Measurements from ENCODE around the gene TTC7B. TPM values are rescaled to one million over a fixed set of nuclear protein-coding genes. Genes with fewer than 3 reads are reported as not detected.

Gene TTC7B
- total and polyA plus RNA-seq, 2 of the 8 experiments (the other 6 are each of a cell fraction or from before 2014, with no cell fraction given), result 23.7 to 34.0 TPM

GRCh38 chr14:90489306-90489705 lies 326.9 kb downstream of the TTC7B start:
- H3K79me2 ChIP-seq (ENCODE audit: control insufficient read depth in 1 of 2, insufficient read depth in 2 of 2, low read length in 2 of 2), result no peaks in the 10 kb centered on the region
- H3K9ac ChIP-seq (replicated peaks in 1 of 4; ENCODE audit: extremely low read depth in 1 of 4, low read depth in 3 of 4, low read length in 3 of 4), result no peak overlapping the region
- H3K36me3 ChIP-seq (ENCODE audit: control insufficient read depth in 2 of 4, insufficient read depth in 4 of 4, low read length in 3 of 4), result no peaks in the 10 kb centered on the region
- ChIA-PET POLR2A (ENCODE audit: partially characterized antibody) (no interaction called here), CTCF (ENCODE audit: partially characterized antibody) (interaction anchor here (1.0 to 1.2 kb wide), 3 partner anchors 29 to 101 kb away, joined by 3 to 4 read pairs (median 3); no protein-coding TSS in a partner anchor)
- no peak overlapping the region for H3K4me3 ChIP-seq (ENCODE audit: extremely low read depth in 1 of 4, insufficient read depth in 2 of 4, low read depth in 3 of 4, low read length in 4 of 4)
- H2BK12ac ChIP-seq (ENCODE audit: low read depth, low read length), result no peak overlapping the region
- H4K20me1 ChIP-seq (replicated peaks in 1 of 2; ENCODE audit: control insufficient read depth in 1 of 2, insufficient read depth in 2 of 2, low read length in 2 of 2), result no peaks in the 10 kb centered on the region
- H2AK5ac ChIP-seq (ENCODE audit: low read depth, low read length), result no peak overlapping the region
- no peak overlapping the region for H2AFZ ChIP-seq (ENCODE audit: low read length)
- H4K5ac ChIP-seq (ENCODE audit: insufficient read length, low read depth, low read length), result no peak overlapping the region
- no peak overlapping the region for H2BK5ac ChIP-seq (ENCODE audit: low read depth, low read length)
- no peak overlapping the region for H3K4ac ChIP-seq (replicated peaks; ENCODE audit: insufficient read length, low read depth, low read length)
- no peak overlapping the region for H3K23ac ChIP-seq (ENCODE audit: insufficient read length)
- DNase-seq (ENCODE audit: low read depth in 1 of 2, low spot score in 2 of 2) (peak in 1 of 2 experiments; percentile 19), FAIRE-seq (no peak)
- no peak overlapping the region for H2BK15ac ChIP-seq (ENCODE audit: low read length)
- H3K4me2 ChIP-seq (ENCODE audit: insufficient read depth in 1 of 2, low read depth in 2 of 2, low read length in 2 of 2), result no peak overlapping the region
- no peak overlapping the region for H3K18ac ChIP-seq (ENCODE audit: extremely low read depth, low read length)
- no peak overlapping the region for H3K27ac ChIP-seq (ENCODE audit: low read depth, low read length)
- H3K79me1 ChIP-seq (ENCODE audit: low read depth, low read length), result no peaks in the 10 kb centered on the region
- H3K27me3 ChIP-seq (replicated peaks in 1 of 4; ENCODE audit: control insufficient read depth in 3 of 4, extremely low read depth in 1 of 4, insufficient read depth in 3 of 4, low read length in 3 of 4), result no peaks in the 10 kb centered on the region; a peak in 1 of 7 replicates
- no peak overlapping the region for H3K14ac ChIP-seq (ENCODE audit: insufficient read length)
- H3K4me1 ChIP-seq (replicated peaks in 1 of 4; ENCODE audit: control insufficient read depth in 3 of 4, insufficient read depth in 4 of 4, low read length in 3 of 4), result peaks cover 0 to 8% (median 5%) of the 10 kb centered on the region in 4 experiments; a peak in 6 of 7 replicates
- peaks cover 1% of the 10 kb centered on the region; the same call in 1 of the 2 replicates for H3K23me2 ChIP-seq (ENCODE audit: low read depth, low read length)
- H2BK120ac ChIP-seq (replicated peaks; ENCODE audit: low read depth, low read length), result no peak overlapping the region
- no peak overlapping the region for H4K91ac ChIP-seq (replicated peaks; ENCODE audit: insufficient read length, low read length)
- H3K56ac ChIP-seq (replicated peaks; ENCODE audit: insufficient read length, low read depth, low read length), result no peak overlapping the region
- no peaks in the 10 kb centered on the region for H3K9me3 ChIP-seq (ENCODE audit: insufficient read depth in 2 of 2, low read depth in 1 of 2, low read length in 1 of 2)
- whole genome bisulfite sequencing, 2 experiments (ENCODE audit: extremely low coverage in 1 of 2, insufficient coverage in 1 of 2, insufficient read length in 1 of 2, insufficient replicate concordance in 2 of 2, low coverage in 1 of 2, low lambda C conversion rate in 2 of 2, missing lambda C conversion rate in 1 of 2), result 90% methylated on average over 4 of the region's 4 CpGs; no CpG with 5 or more reads in 1 of the 2 experiments
- no peak overlapping the region for H4K8ac ChIP-seq (ENCODE audit: extremely low read depth, insufficient read depth, low read length)
- H2BK20ac ChIP-seq (ENCODE audit: low read length), result no peak overlapping the region
- TF ChIP-seq EGR1 (IDR thresholded peaks at IDR 0.05; ENCODE audit: borderline replicate concordance, low read depth, low read length) (no peak), HDAC6 (IDR thresholded peaks at IDR 0.05; ENCODE audit: low read depth, low read length) (no peak), GTF2F1 (IDR thresholded peaks at IDR 0.05; ENCODE audit: borderline replicate concordance, low read depth, low read length) (no peak), SP2 (IDR thresholded peaks at IDR 0.05; ENCODE audit: low read length) (no peak), GABPA (IDR thresholded peaks at IDR 0.05; ENCODE audit: borderline replicate concordance, insufficient read depth, low read length) (no peak), CHD1 (IDR thresholded peaks at IDR 0.05; ENCODE audit: low read depth, low read length) (no peak), CEBPB (IDR thresholded peaks at IDR 0.05; ENCODE audit: low read depth, low read length) (no peak), TEAD4 (IDR thresholded peaks at IDR 0.05; ENCODE audit: low read depth, low read length) (no peak), RXRA (IDR thresholded peaks at IDR 0.05; ENCODE audit: insufficient read depth, low read depth, low read length) (no peak), CTBP2 (IDR thresholded peaks at IDR 0.05; ENCODE audit: borderline replicate concordance, insufficient read depth, insufficient read length, low read length) (no peak), TCF12 (IDR thresholded peaks at IDR 0.05; ENCODE audit: low read depth, low read length) (no peak), ATF3 (IDR thresholded peaks at IDR 0.05; ENCODE audit: insufficient read depth, low read depth, low read length) (no peak)
